CD4-positive, alpha-beta T cell treated with Interleukin-1 beta for 1 hour (primary cell): ENCODE data around the gene CENPU.
"Not testable (repeated sequence)": the region's sequence is repeated elsewhere in the genome, so short reads cannot be mapped to it uniquely, and the experiment has no call there.

Source experiments
- DNase-seq, 2 donors: peaks; one replicate each; pipeline ENCODE4 v3.0.0-alpha.2; 2020 to 2022

CENPU gene

GRCh38 chr4:184660978-184661377 is 72.9 kb downstream of the CENPU start:
- no peak for DNase-seq

GRCh38 chr4:184657820-184658219 is 76.1 kb downstream of the CENPU start:
- not testable (repeated sequence) for DNase-seq

- no peak for DNase-seq
These were observed 76.8 kb downstream of the CENPU start for GRCh38 chr4:184657144-184657543.

GRCh38 chr4:184655889-184656869 is 77.7 kb downstream of the CENPU start:
- DNase-seq: no peak

GRCh38 chr4:184653650-184654049 is 80.2 kb downstream of the CENPU start:
- DNase-seq: no peak

GRCh38 chr4:184652681-184653080 is 81.2 kb downstream of the CENPU start:
- not testable (repeated sequence) for DNase-seq

GRCh38 chr4:184651899-184652298 is 82.0 kb downstream of the CENPU start:
- no peak for DNase-seq

GRCh38 chr4:184649971-184650855 is 83.7 kb downstream of the CENPU start:
- peak in 1 of 2 donors; percentile 19 for DNase-seq

GRCh38 chr4:184649026-184649970 is 84.6 kb downstream of the CENPU start, which contains the start of the genes CASP3 and PRIMPOL:
CASP3 (minus strand) TSS chr4:184649447; CDS start chr4:184638453, 10,994 bp downstream.
PRIMPOL (plus strand) TSS chr4:184649738; CDS start chr4:184657141, 7,403 bp downstream.
- DNase-seq: peak; percentile 96 to 97

GRCh38 chr4:184648313-184649025 is 85.4 kb downstream of the CENPU start:
- DNase-seq: peak; percentile 29 to 32

- no peak for DNase-seq
These were observed 85.9 kb downstream of the CENPU start for GRCh38 chr4:184648054-184648312.

- DNase-seq: no peak
These were observed 86.4 kb downstream of the CENPU start for GRCh38 chr4:184647266-184648053.

GRCh38 chr4:184645904-184646610 is 87.8 kb downstream of the CENPU start:
- no peak for DNase-seq

- DNase-seq: no peak
These were observed 89.2 kb downstream of the CENPU start for GRCh38 chr4:184644553-184645307.
